ENCODE measurements around the gene ANKRD63.
A peak's percentile ranks its signal among the peaks of the same experiment; 100 is the strongest.

The ANKRD63 gene

GRCh38 chr15:40331026-40331425 is 48.2 kb upstream of the ANKRD63 start:
- no peaks in the 10 kb centered on the region for H3K27me3 ChIP-seq (replicated peaks; ENCODE audit: insufficient read depth, low read length)
- no peaks in the 10 kb centered on the region for H4K20me1 ChIP-seq (ENCODE audit: insufficient read depth, low read length)
- H3K9me2 ChIP-seq (replicated peaks; ENCODE audit: insufficient read depth, low read length) = no peaks in the 10 kb centered on the region
- H3K36me3 ChIP-seq (replicated peaks; ENCODE audit: insufficient read depth, low read length) = no peaks in the 10 kb centered on the region
- no peak overlapping the region for H3K4me3 ChIP-seq (ENCODE audit: low read length)
- H3K9ac ChIP-seq (ENCODE audit: low read length) = no peak overlapping the region
- no peak overlapping the region for H3K4me2 ChIP-seq (ENCODE audit: low read depth, low read length)
- H3F3A ChIP-seq (ENCODE audit: insufficient read depth, low read length) = peaks cover 34% of the 10 kb centered on the region
- H3K27ac ChIP-seq (ENCODE audit: low read length) = no peak overlapping the region
- H2AFZ ChIP-seq (ENCODE audit: low read length) = no peak overlapping the region
- no peaks in the 10 kb centered on the region for H3K9me3 ChIP-seq (replicated peaks; ENCODE audit: insufficient read depth, low read length)
- TF ChIP-seq EZH2phosphoT487 (IDR thresholded peaks at IDR 0.05; ENCODE audit: low read length) = no peak
- no peak for TF ChIP-seq EZH2 (optimal IDR thresholded peaks at IDR 0.05; ENCODE audit: low read depth, low read length)
- no peak for TF ChIP-seq CTCF (IDR thresholded peaks at IDR 0.05; ENCODE audit: low read length)
- H3K79me2 ChIP-seq (ENCODE audit: low read length) = peaks cover 20% of the 10 kb centered on the region
- H3K4me1 ChIP-seq (ENCODE audit: low read length) = peaks cover 49% of the 10 kb centered on the region
- DNase-seq = no peak

GRCh38 chr15:40330368-40330836 is 47.5 kb upstream of the ANKRD63 start:
- no peak overlapping the region for H2AFZ ChIP-seq (ENCODE audit: low read length)
- H3K4me3 ChIP-seq (ENCODE audit: low read length) = no peak overlapping the region
- no peak for DNase-seq
- H3K4me1 ChIP-seq (ENCODE audit: low read length) = peaks cover 55% of the 10 kb centered on the region
- H3K36me3 ChIP-seq (replicated peaks; ENCODE audit: insufficient read depth, low read length) = no peaks in the 10 kb centered on the region
- H3K79me2 ChIP-seq (ENCODE audit: low read length) = peaks cover 26% of the 10 kb centered on the region
- H3K4me2 ChIP-seq (ENCODE audit: low read depth, low read length) = no peak overlapping the region; the same call in 1 of the 2 replicates
- no peaks in the 10 kb centered on the region for H3K9me2 ChIP-seq (replicated peaks; ENCODE audit: insufficient read depth, low read length)
- H3K27ac ChIP-seq (ENCODE audit: low read length) = no peak overlapping the region
- no peaks in the 10 kb centered on the region for H4K20me1 ChIP-seq (ENCODE audit: insufficient read depth, low read length)
- H3K27me3 ChIP-seq (replicated peaks; ENCODE audit: insufficient read depth, low read length) = no peaks in the 10 kb centered on the region
- H3F3A ChIP-seq (ENCODE audit: insufficient read depth, low read length) = peaks cover 36% of the 10 kb centered on the region
- H3K9me3 ChIP-seq (replicated peaks; ENCODE audit: insufficient read depth, low read length) = no peaks in the 10 kb centered on the region
- no peak overlapping the region for H3K9ac ChIP-seq (ENCODE audit: low read length)
- TF ChIP-seq CTCF (IDR thresholded peaks at IDR 0.05; ENCODE audit: low read length) = no peak
- TF ChIP-seq EZH2phosphoT487 (IDR thresholded peaks at IDR 0.05; ENCODE audit: low read length) = no peak
- TF ChIP-seq EZH2 (optimal IDR thresholded peaks at IDR 0.05; ENCODE audit: low read depth, low read length) = no peak

- H3K4me3 ChIP-seq (ENCODE audit: low read length) = no peak overlapping the region
- TF ChIP-seq CTCF (IDR thresholded peaks at IDR 0.05; ENCODE audit: low read length) (no peak), EZH2 (optimal IDR thresholded peaks at IDR 0.05; ENCODE audit: low read depth, low read length) (no peak), EZH2phosphoT487 (IDR thresholded peaks at IDR 0.05; ENCODE audit: low read length) (no peak)
- H3F3A ChIP-seq (ENCODE audit: insufficient read depth, low read length) = peaks cover 36% of the 10 kb centered on the region
- no peaks in the 10 kb centered on the region for H3K9me2 ChIP-seq (replicated peaks; ENCODE audit: insufficient read depth, low read length)
- no peaks in the 10 kb centered on the region for H3K27me3 ChIP-seq (replicated peaks; ENCODE audit: insufficient read depth, low read length)
- no peaks in the 10 kb centered on the region for H3K36me3 ChIP-seq (replicated peaks; ENCODE audit: insufficient read depth, low read length)
- H4K20me1 ChIP-seq (ENCODE audit: insufficient read depth, low read length) = no peaks in the 10 kb centered on the region
- peaks cover 32% of the 10 kb centered on the region for H3K79me2 ChIP-seq (ENCODE audit: low read length)
- H3K9me3 ChIP-seq (replicated peaks; ENCODE audit: insufficient read depth, low read length) = no peaks in the 10 kb centered on the region
- H3K9ac ChIP-seq (ENCODE audit: low read length) = 0 out of 2 replicates have a peak overlapping the region, but pooled peaks have one; percentile 33
- H2AFZ ChIP-seq (ENCODE audit: low read length) = no peak overlapping the region
- no peak for DNase-seq
- peaks cover 61% of the 10 kb centered on the region for H3K4me1 ChIP-seq (ENCODE audit: low read length)
- peak overlapping the region; percentile 79 for H3K4me2 ChIP-seq (ENCODE audit: low read depth, low read length)
- peak overlapping the region; percentile 89 for H3K27ac ChIP-seq (ENCODE audit: low read length)
Observed at GRCh38 chr15:40329804-40330203, 46.9 kb upstream of the ANKRD63 start.
